Measurements from ENCODE around the gene TRERF1.
A peak's percentile ranks its signal among the peaks of the same experiment; 100 is the strongest.

Gene TRERF1

GRCh38 chr6:42419490-42420280 is 32.0 kb downstream of the TRERF1 start:
- DNase-seq, result no peak

GRCh38 chr6:42418724-42419123 is 33.0 kb downstream of the TRERF1 start:
- DNase-seq, result no peak

- DNase-seq, result no peak
Measured at GRCh38 chr6:42417641-42418112, 34.0 kb downstream of the TRERF1 start.

GRCh38 chr6:42411406-42411805 is 40.3 kb downstream of the TRERF1 start:
- no peak for DNase-seq

- no peak for DNase-seq
Measured at GRCh38 chr6:42410861-42411260, 40.9 kb downstream of the TRERF1 start.

- no peak for DNase-seq
Measured at GRCh38 chr6:42409581-42409980, 42.1 kb downstream of the TRERF1 start.

- no peak for DNase-seq
Measured at GRCh38 chr6:42407379-42407778, 44.3 kb downstream of the TRERF1 start.

GRCh38 chr6:42406306-42407280 is 45.1 kb downstream of the TRERF1 start:
- no peak for DNase-seq

- no peak for DNase-seq
Measured at GRCh38 chr6:42405021-42405420, 46.7 kb downstream of the TRERF1 start.

- no peak for DNase-seq
Measured at GRCh38 chr6:42404484-42404883, 47.2 kb downstream of the TRERF1 start.

GRCh38 chr6:42403831-42404230 is 47.9 kb downstream of the TRERF1 start:
- DNase-seq, result no peak

- no peak for DNase-seq
Measured at GRCh38 chr6:42403421-42403820, 48.3 kb downstream of the TRERF1 start.

- DNase-seq, result no peak
Measured at GRCh38 chr6:42402184-42402583, 49.5 kb downstream of the TRERF1 start.

GRCh38 chr6:42401613-42401951 is 50.1 kb downstream of the TRERF1 start:
- no peak for DNase-seq

GRCh38 chr6:42400886-42401612 is 50.7 kb downstream of the TRERF1 start:
- no peak for DNase-seq

- DNase-seq, result no peak
Measured at GRCh38 chr6:42400061-42400760, 51.5 kb downstream of the TRERF1 start.

GRCh38 chr6:42396720-42397119 is 55.0 kb downstream of the TRERF1 start:
- no peak for DNase-seq

- DNase-seq, result peak; percentile 2
Measured at GRCh38 chr6:42394881-42395620, 56.7 kb downstream of the TRERF1 start.

- no peak for DNase-seq
Measured at GRCh38 chr6:42394151-42394550, 57.6 kb downstream of the TRERF1 start.

GRCh38 chr6:42393339-42393738 is 58.4 kb downstream of the TRERF1 start:
- DNase-seq, result no peak

- DNase-seq, result no peak
Measured at GRCh38 chr6:42392833-42393232, 58.9 kb downstream of the TRERF1 start.

GRCh38 chr6:42391441-42391840 is 60.3 kb downstream of the TRERF1 start:
- no peak for DNase-seq

Data from midbrain (tissue), 1 donor.